ENCODE results near the gene EML6. TPM values are rescaled to one million over a fixed set of nuclear protein-coding genes. Genes with fewer than 3 reads are reported as not detected.

Gene EML6
- polyA plus RNA-seq, 1 donor (not counting 4 experiments of a cell fraction or from before 2014, with no cell fraction given) = 0.96 TPM

- FAIRE-seq (peak; percentile 9), DNase-seq (ENCODE audit: low read depth, low spot score) (no peak)
- no peak overlapping the region for H2AFZ ChIP-seq (ENCODE audit: control insufficient read depth, low read length)
- H4K20me1 ChIP-seq (ENCODE audit: control insufficient read depth, extremely low read depth, insufficient read depth, low read length) = peaks cover 15% of the 10 kb centered on the region
- H3K27ac ChIP-seq (ENCODE audit: control insufficient read depth, insufficient read depth, low read length) = peak overlapping the region; percentile 53
- H3K4me1 ChIP-seq (ENCODE audit: control insufficient read depth, extremely low read depth, insufficient read depth, low read length) = peaks cover 86% of the 10 kb centered on the region
- H3K9me1 ChIP-seq (ENCODE audit: control insufficient read depth, extremely low read depth, insufficient read depth, low read length) = no peaks in the 10 kb centered on the region
- H3K79me2 ChIP-seq (ENCODE audit: control insufficient read depth, insufficient read depth, low read length) = peaks cover 99% of the 10 kb centered on the region
- H3K27me3 ChIP-seq (ENCODE audit: control insufficient read depth, extremely low read depth, insufficient read depth, low read length) = no peaks in the 10 kb centered on the region
- H3K9me3 ChIP-seq (ENCODE audit: control insufficient read depth, low read depth, low read length) = no peaks in the 10 kb centered on the region
- peak overlapping the region; percentile 80 for H3K4me2 ChIP-seq (ENCODE audit: control insufficient read depth, extremely low read depth, insufficient read depth, low read depth, low read length)
- dilution Hi-C loops (cut with MboI; ENCODE audit: extremely low pct_ligation_motif_present, low sequenced_read_pairs) = no loop called here
- H3K4me3 ChIP-seq (ENCODE audit: control insufficient read depth in 2 of 3, extremely low read depth in 1 of 3, insufficient read depth in 2 of 3, low read depth in 1 of 3, low read length in 3 of 3) = peak overlapping the region in 2 of 3 experiments; percentile 1 to 29
- peaks cover 0 to 3% of the 10 kb centered on the region in 2 experiments for H3K36me3 ChIP-seq (ENCODE audit: control insufficient read depth in 2 of 2, extremely low read depth in 1 of 2, insufficient read depth in 2 of 2, low read length in 2 of 2)
- no peak overlapping the region for H3K9ac ChIP-seq (ENCODE audit: control insufficient read depth, extremely low read depth, insufficient read depth, low read length)
- no peak for TF ChIP-seq CTCF (optimal IDR thresholded peaks at IDR 0.05 in 1 of 3, IDR thresholded peaks at IDR 0.05 in 1 of 3, conservative IDR thresholded peaks at IDR 0.05 in 1 of 3; ENCODE audit: extremely low read depth in 1 of 3, insufficient read depth in 2 of 3, low read length in 3 of 3)
- no peak for TF ChIP-seq EZH2 (IDR thresholded peaks at IDR 0.05; ENCODE audit: low read length)
These were observed 288.6 kb downstream of the EML6 start for GRCh38 chr2:55011831-55012671.

- dilution Hi-C loops (cut with MboI; ENCODE audit: extremely low pct_ligation_motif_present, low sequenced_read_pairs) = no loop called here
- H2AFZ ChIP-seq (ENCODE audit: control insufficient read depth, low read length) = no peak overlapping the region
- TF ChIP-seq CTCF (optimal IDR thresholded peaks at IDR 0.05 in 1 of 3, IDR thresholded peaks at IDR 0.05 in 1 of 3, conservative IDR thresholded peaks at IDR 0.05 in 1 of 3; ENCODE audit: extremely low read depth in 1 of 3, insufficient read depth in 2 of 3, low read length in 3 of 3) = no peak
- TF ChIP-seq EZH2 (IDR thresholded peaks at IDR 0.05; ENCODE audit: low read length) = no peak
- H3K27ac ChIP-seq (ENCODE audit: control insufficient read depth, insufficient read depth, low read length) = peak overlapping the region; percentile 55
- H3K4me2 ChIP-seq (ENCODE audit: control insufficient read depth, extremely low read depth, insufficient read depth, low read depth, low read length) = peak overlapping the region; percentile 80
- H3K4me1 ChIP-seq (ENCODE audit: control insufficient read depth, extremely low read depth, insufficient read depth, low read length) = peaks cover 81% of the 10 kb centered on the region
- H3K4me3 ChIP-seq (ENCODE audit: control insufficient read depth in 2 of 3, extremely low read depth in 1 of 3, insufficient read depth in 2 of 3, low read depth in 1 of 3, low read length in 3 of 3) = peak overlapping the region in 2 of 3 experiments; percentile 46 to 57
- peaks cover 99% of the 10 kb centered on the region for H3K79me2 ChIP-seq (ENCODE audit: control insufficient read depth, insufficient read depth, low read length)
- H4K20me1 ChIP-seq (ENCODE audit: control insufficient read depth, extremely low read depth, insufficient read depth, low read length) = peaks cover 18% of the 10 kb centered on the region
- peak overlapping the region; percentile 34 for H3K9ac ChIP-seq (ENCODE audit: control insufficient read depth, extremely low read depth, insufficient read depth, low read length)
- peaks cover 2 to 3% of the 10 kb centered on the region in 2 experiments for H3K36me3 ChIP-seq (ENCODE audit: control insufficient read depth in 2 of 2, extremely low read depth in 1 of 2, insufficient read depth in 2 of 2, low read length in 2 of 2)
- no peaks in the 10 kb centered on the region for H3K27me3 ChIP-seq (ENCODE audit: control insufficient read depth, extremely low read depth, insufficient read depth, low read length)
- H3K9me1 ChIP-seq (ENCODE audit: control insufficient read depth, extremely low read depth, insufficient read depth, low read length) = no peaks in the 10 kb centered on the region
- no peaks in the 10 kb centered on the region for H3K9me3 ChIP-seq (ENCODE audit: control insufficient read depth, low read depth, low read length)
- no peak for DNase-seq (ENCODE audit: low read depth, low spot score)
- no peak for FAIRE-seq
These were observed 289.4 kb downstream of the EML6 start for GRCh38 chr2:55012672-55013484.

Measured in keratinocyte (primary cell).